HepG2 (cell line): ENCODE data around the gene CACTIN. TPM values are rescaled to one million over a fixed set of nuclear protein-coding genes. Genes with fewer than 3 reads are reported as not detected.

Experiments used
- ARID2 ChIP-seq: sonication (generic); formaldehyde crosslinking; IDR thresholded peaks from 2 replicates; pipeline ENCODE4 v1.8.1; 2022; ENCODE audit warnings: mild to moderate bottlenecking, missing genetic modification reagents, borderline replicate concordance
- BRD4 ChIP-seq: sonication (generic); formaldehyde crosslinking; IDR thresholded peaks from 2 replicates; pipeline ENCODE4 v1.4.0; 2020; ENCODE audit warnings: missing genetic modification reagents
- CAMTA2 ChIP-seq: sonication (generic); formaldehyde crosslinking; IDR thresholded peaks from 2 replicates; pipeline ENCODE4 v1.4.0; 2020; ENCODE audit warnings: mild to moderate bottlenecking, missing genetic modification reagents, borderline replicate concordance
- CBX2 ChIP-seq, 2 experiments: fragments of 200-600 bp in 1 of 2; sonication (generic); formaldehyde crosslinking in 1 of 2; IDR thresholded peaks; 2 replicates each; pipeline versions ENCODE4 v1.7.0 to v1.8.1; 2018 to 2022; ENCODE audit warnings: low read depth in 2 of 2, low read length in 1 of 2, mild to moderate bottlenecking in 1 of 2, missing genetic modification reagents in 1 of 2
- ELF1 ChIP-seq: sonication (generic); formaldehyde crosslinking; IDR thresholded peaks from 2 replicates; pipeline ENCODE4 v1.4.0; 2020; ENCODE audit warnings: missing genetic modification reagents
- FOXO4 ChIP-seq: sonication (generic); formaldehyde crosslinking; conservative IDR thresholded peaks from 2 replicates; pipeline ENCODE4 v1.8.1; 2023; ENCODE audit warnings: missing genetic modification reagents
- HNRNPK ChIP-seq: fragments of 200-400 bp; formaldehyde crosslinking; IDR thresholded peaks from 2 replicates; pipeline ENCODE4 v1.6.1; 2018; ENCODE audit warnings: low read length, low read depth, moderate library complexity, mild to moderate bottlenecking; ENCODE audit not compliant: poor library complexity, severe bottlenecking
- IKZF1 ChIP-seq: fragments of 450-650 bp; IDR thresholded peaks from 2 replicates; pipeline ENCODE4 v1.7.1; 2016
- JUNB ChIP-seq: sonication (generic); formaldehyde crosslinking; IDR thresholded peaks from 2 replicates; pipeline ENCODE4 v1.8.0; 2022; ENCODE audit warnings: missing genetic modification reagents, mild to moderate bottlenecking, borderline replicate concordance
- MBD4 ChIP-seq: IDR thresholded peaks from 2 replicates; pipeline ENCODE4 v1.6.1; 2012; ENCODE audit warnings: low read length, inconsistent platforms, borderline replicate concordance
- MIER2 ChIP-seq: IDR thresholded peaks from 2 replicates; pipeline ENCODE4 v1.6.1; 2016; ENCODE audit warnings: missing biosample characterization, missing genetic modification reagents
- MTF2 ChIP-seq: sonication (generic); formaldehyde crosslinking; IDR thresholded peaks from 2 replicates; pipeline ENCODE4 v1.5.0; 2020; ENCODE audit warnings: missing genetic modification reagents, borderline replicate concordance
- NAIF1 ChIP-seq: sonication (generic); formaldehyde crosslinking; IDR thresholded peaks from 2 replicates; pipeline ENCODE4 v1.5.0; 2020; ENCODE audit warnings: mild to moderate bottlenecking, missing genetic modification reagents, borderline replicate concordance
- NFATC3 ChIP-seq: sonication (generic); formaldehyde crosslinking; IDR thresholded peaks from 2 replicates; pipeline ENCODE4 v1.5.1; 2020; ENCODE audit warnings: mild to moderate bottlenecking, missing genetic modification reagents
- PCBP2 ChIP-seq: fragments of 200-400 bp; formaldehyde crosslinking; optimal IDR thresholded peaks from 2 replicates; pipeline ENCODE3; 2018; ENCODE audit warnings: low read length, low read depth; ENCODE audit not compliant: poor library complexity, severe bottlenecking
- SIN3B ChIP-seq: fragments of 150-350 bp; IDR thresholded peaks from 2 replicates; pipeline ENCODE4 v1.6.1; 2014; ENCODE audit warnings: low read length
- SMAD9 ChIP-seq: sonication (generic); formaldehyde crosslinking; IDR thresholded peaks from 2 replicates; pipeline ENCODE4 v1.5.1; 2020; ENCODE audit warnings: mild to moderate bottlenecking, missing genetic modification reagents
- U2AF1 ChIP-seq: fragments of 200-400 bp; formaldehyde crosslinking; optimal IDR thresholded peaks from 2 replicates; pipeline ENCODE3; 2017; ENCODE audit warnings: mild to moderate bottlenecking, low read depth, low read length
- USF2 ChIP-seq, 2 experiments: sonication (generic) in 1 of 2; formaldehyde crosslinking in 1 of 2; IDR thresholded peaks; 2 replicates each; pipeline versions ENCODE4 v1.5.1 to v1.6.1; 2011 to 2020; ENCODE audit warnings: borderline replicate concordance in 1 of 2, low read depth in 1 of 2, low read length in 1 of 2, mild to moderate bottlenecking in 1 of 2, missing genetic modification reagents in 1 of 2, moderate library complexity in 1 of 2
- ZFP1 ChIP-seq: IDR thresholded peaks from 2 replicates; pipeline ENCODE4 v1.6.1; 2016
- ZNF235 ChIP-seq: sonication (generic); formaldehyde crosslinking; IDR thresholded peaks from 2 replicates; pipeline ENCODE4 v1.8.1; 2023; ENCODE audit warnings: mild to moderate bottlenecking, missing genetic modification reagents, borderline replicate concordance
- ZNF558 ChIP-seq: sonication (generic); formaldehyde crosslinking; IDR thresholded peaks from 2 replicates; pipeline ENCODE4 v1.9.0; 2022; ENCODE audit warnings: mild to moderate bottlenecking, missing genetic modification reagents, borderline replicate concordance
- ZNF709 ChIP-seq: sonication (generic); formaldehyde crosslinking; IDR thresholded peaks from 2 replicates; pipeline ENCODE4 v1.5.0; 2020; ENCODE audit warnings: mild to moderate bottlenecking, missing genetic modification reagents
- ZNF740 ChIP-seq: sonication (generic); formaldehyde crosslinking; IDR thresholded peaks from 2 replicates; pipeline ENCODE4 v1.4.0; 2020; ENCODE audit warnings: missing genetic modification reagents
- ZNF75D ChIP-seq: sonication (generic); formaldehyde crosslinking; IDR thresholded peaks from 2 replicates; pipeline ENCODE4 v1.8.1; 2023; ENCODE audit warnings: missing genetic modification reagents, mild to moderate bottlenecking, borderline replicate concordance
- ZNF790 ChIP-seq: sonication (generic); formaldehyde crosslinking; IDR thresholded peaks from 2 replicates; pipeline ENCODE4 v1.8.0; 2022; ENCODE audit warnings: missing genetic modification reagents, mild to moderate bottlenecking, borderline replicate concordance
- polyA plus RNA-seq, 8 experiments: library from polyadenylated mRNA; depleted of rRNA in 3 of 8; stranded (reverse) in 7 of 8; unstranded in 1 of 8; fragments of >200 nt; fragmentation: Illumina TruSeq in 4 of 8; extraction: Trizol in 4 of 8; gene quantifications; 2 replicates each; pipeline versions ENCODE4 v1.2.1 to v1.2.3, GENCODE V29; 2011 to 2016; ENCODE audit warnings: low read depth in 4 of 8, missing spikeins in 1 of 8, mixed read lengths in 1 of 8; ENCODE audit not compliant: insufficient read depth in 1 of 8
- total RNA-seq, 5 experiments: library from RNA; depleted of rRNA; stranded (reverse); fragments of >200 nt; fragmentation: Illumina TruSeq; extraction: Trizol; gene quantifications; 2 replicates each; pipeline ENCODE4 v1.2.3, GENCODE V29; 2016; ENCODE audit warnings: low read depth in 1 of 5

Gene CACTIN
- total and polyA plus RNA-seq, 2 of the 13 experiments (the other 11 are each of a cell fraction or from before 2014, with no cell fraction given) = 10.0 to 16.6 TPM

- TF ChIP-seq PCBP2 (no peak), IKZF1 (no peak), BRD4 (CRISPR knock-in tag) (peak; percentile 64; the same call in 1 of the 2 replicates), MIER2 (CRISPR knock-in tag) (no peak), FOXO4 (no peak), ARID2 (CRISPR knock-in tag) (0 out of 2 replicates have a peak, but pooled peaks have one; percentile 44), ZNF790 (CRISPR knock-in tag) (peak; percentile 93), ZNF740 (CRISPR knock-in tag) (no peak), U2AF1 (no peak), MBD4 (no peak), CBX2 (IDR thresholded peaks at IDR 0.05; ENCODE audit: low read depth, low read length) (no peak), CBX2 (CRISPR knock-in tag; IDR thresholded peaks at IDR 0.05; ENCODE audit: low read depth) (no peak), ZNF75D (CRISPR knock-in tag) (0 out of 2 replicates have a peak, but pooled peaks have one; percentile 68), ELF1 (CRISPR knock-in tag) (peak; percentile 89), USF2 (IDR thresholded peaks at IDR 0.05; ENCODE audit: low read depth, low read length) (no peak), USF2 (CRISPR knock-in tag; IDR thresholded peaks at IDR 0.05; ENCODE audit: borderline replicate concordance) (no peak), SMAD9 (CRISPR knock-in tag) (no peak), MTF2 (CRISPR knock-in tag) (no peak), ZFP1 (CRISPR knock-in tag) (no peak), ZNF558 (CRISPR knock-in tag) (no peak), CAMTA2 (CRISPR knock-in tag) (no peak; the same call in 1 of the 2 replicates), SIN3B (peak; percentile 93), NAIF1 (no peak), ZNF709 (CRISPR knock-in tag) (peak; percentile 75), JUNB (CRISPR knock-in tag) (no peak; the same call in 1 of the 2 replicates), NFATC3 (CRISPR knock-in tag) (no peak), ZNF235 (no peak), HNRNPK (no peak)
Observed at GRCh38 chr19:3626473-3627350, at the start of gene CACTIN (continued).
